Activated CD4-positive, alpha-beta T cell treated with anti-CD3 and anti-CD28 coated beads, Interleukin-2, amount 10 ng/mL, durations not matched to agents 24 days and 14 days (primary cell): ENCODE data around the gene SLC17A9. TPM values are rescaled to one million over a fixed set of nuclear protein-coding genes. Genes with fewer than 3 reads are reported as not detected.

Experiments used
- DNase-seq: peaks from one replicate; pipeline ENCODE4 v3.0.0; 2022
- H3K27ac Mint-ChIP-seq: one replicate; pipeline ENCODE4 v1.8.0; 2022; ENCODE audit warnings: mild to moderate bottlenecking, mixed read lengths
- H3K27me3 Mint-ChIP-seq: one replicate; pipeline ENCODE4 v1.8.0; 2022; ENCODE audit warnings: mixed read lengths
- H3K36me3 Mint-ChIP-seq: one replicate; pipeline ENCODE4 v1.8.0; 2022; ENCODE audit warnings: low read depth, mild to moderate bottlenecking, mixed read lengths
- H3K4me1 Mint-ChIP-seq: one replicate; pipeline ENCODE4 v1.8.0; 2021; ENCODE audit warnings: mixed read lengths
- H3K4me3 Mint-ChIP-seq: one replicate; pipeline ENCODE4 v1.8.0; 2022; ENCODE audit warnings: mild to moderate bottlenecking, moderate library complexity, mixed read lengths
- H3K9me3 Mint-ChIP-seq: one replicate; pipeline ENCODE4 v1.8.0; 2021; ENCODE audit warnings: mixed read lengths
- intact Hi-C: fragments of 100-400 bp; cut with micrococcal nuclease; formaldehyde crosslinking; loops from one replicate; pipeline ENCODE4 v1.15.1; 2023
- total RNA-seq: library from RNA; stranded (reverse); gene quantifications from 2 replicates; pipeline ENCODE4 v1.2.3, GENCODE V29; 2022

Gene SLC17A9
- total RNA-seq, 1 donor from 2014 or later = 13.0 TPM

DNA sequence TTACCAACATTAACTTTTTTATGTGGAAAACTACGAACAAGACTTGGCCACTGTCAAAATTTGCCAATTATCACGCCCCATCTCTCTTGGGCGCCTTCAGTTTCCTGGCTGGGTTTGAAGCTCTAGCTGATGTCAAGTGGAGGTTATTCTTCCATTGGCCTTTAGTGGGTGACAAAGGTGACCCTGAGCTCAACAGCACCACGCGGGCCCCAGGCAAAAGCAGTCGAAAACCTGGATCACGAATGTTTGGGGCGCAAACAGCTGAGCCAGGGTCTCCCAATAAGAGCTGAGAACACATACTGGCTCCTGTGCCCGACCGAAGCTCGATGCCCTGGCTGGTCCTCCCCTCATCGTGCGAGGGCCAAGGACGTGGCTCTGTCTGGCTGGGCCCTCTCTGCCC is 26.8 kb downstream of the SLC17A9 start:
- intact Hi-C loops = no loop called here
- Mint-ChIP-seq H3K36me3 (no peaks in the 10 kb centered on the region), H3K9me3 (no peaks in the 10 kb centered on the region), H3K27ac (no peak overlapping the region), H3K27me3 (peaks cover 46% of the 10 kb centered on the region), H3K4me3 (no peak overlapping the region), H3K4me1 (peaks cover 21% of the 10 kb centered on the region)
- DNase-seq = no peak

DNA sequence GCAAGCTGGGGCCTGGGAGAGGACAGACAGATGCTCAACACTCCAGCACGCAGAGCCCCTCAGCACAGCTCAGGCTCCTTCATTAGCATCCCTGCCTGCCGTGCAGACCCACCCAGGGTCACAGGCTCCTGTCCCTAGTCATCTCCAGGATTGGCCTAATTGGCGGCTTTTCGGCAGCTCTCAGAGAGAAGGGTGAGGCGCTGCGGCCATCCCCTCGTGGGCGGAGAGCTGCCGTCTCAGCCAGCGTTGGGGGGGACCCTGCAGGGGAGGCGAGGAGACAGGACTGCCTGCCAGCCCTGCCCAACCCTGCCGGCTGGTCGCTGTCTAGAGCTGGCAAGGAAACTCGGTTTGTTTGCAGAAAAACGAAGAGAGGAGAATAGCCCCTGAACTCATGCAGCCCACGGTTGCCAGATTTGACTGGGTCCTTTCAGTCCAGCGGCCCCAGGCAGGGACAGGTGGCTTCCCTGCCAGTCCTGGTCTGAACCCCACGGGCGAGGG is 27.4 kb downstream of the SLC17A9 start:
- no peak overlapping the region for H3K27ac Mint-ChIP-seq
- H3K4me1 Mint-ChIP-seq = peaks cover 21% of the 10 kb centered on the region
- no peak for DNase-seq
- intact Hi-C loops = no loop called here
- peaks cover 43% of the 10 kb centered on the region for H3K27me3 Mint-ChIP-seq
- H3K36me3 Mint-ChIP-seq = no peaks in the 10 kb centered on the region
- H3K9me3 Mint-ChIP-seq = no peaks in the 10 kb centered on the region
- no peak overlapping the region for H3K4me3 Mint-ChIP-seq

DNA sequence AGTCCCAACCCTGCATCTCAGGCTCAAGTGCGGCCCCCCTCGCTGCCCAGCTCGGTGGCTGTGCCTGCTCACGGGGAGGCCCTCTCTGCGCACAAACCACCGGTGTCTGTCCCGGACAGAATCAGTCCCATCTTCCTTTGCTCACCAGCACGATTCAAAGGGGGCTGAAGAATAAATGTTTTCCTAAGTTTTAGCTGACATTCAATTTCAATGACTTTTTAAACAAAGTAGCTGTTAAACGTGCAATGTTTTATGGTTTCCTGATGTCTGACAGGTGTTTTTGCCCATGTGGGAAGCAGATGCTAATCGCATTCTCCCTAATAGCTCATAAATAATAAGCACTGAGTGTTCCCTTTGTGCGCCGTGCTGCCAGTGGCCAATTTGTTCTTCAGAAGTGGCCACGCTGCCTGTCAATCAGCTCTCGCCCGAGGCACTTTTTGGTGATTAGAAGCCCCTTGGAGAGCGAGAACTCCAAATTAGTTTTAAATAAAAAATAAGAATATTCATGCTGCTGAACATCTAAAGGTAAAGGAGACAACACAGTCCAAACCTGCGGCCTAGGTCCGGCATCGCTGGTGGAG is 28.0 kb downstream of the SLC17A9 start:
- peaks cover 21% of the 10 kb centered on the region for H3K4me1 Mint-ChIP-seq
- DNase-seq = no peak
- no peaks in the 10 kb centered on the region for H3K36me3 Mint-ChIP-seq
- H3K27ac Mint-ChIP-seq = no peak overlapping the region
- H3K4me3 Mint-ChIP-seq = no peak overlapping the region
- H3K9me3 Mint-ChIP-seq = no peaks in the 10 kb centered on the region
- H3K27me3 Mint-ChIP-seq = peaks cover 42% of the 10 kb centered on the region
- intact Hi-C loops = no loop called here

DNA sequence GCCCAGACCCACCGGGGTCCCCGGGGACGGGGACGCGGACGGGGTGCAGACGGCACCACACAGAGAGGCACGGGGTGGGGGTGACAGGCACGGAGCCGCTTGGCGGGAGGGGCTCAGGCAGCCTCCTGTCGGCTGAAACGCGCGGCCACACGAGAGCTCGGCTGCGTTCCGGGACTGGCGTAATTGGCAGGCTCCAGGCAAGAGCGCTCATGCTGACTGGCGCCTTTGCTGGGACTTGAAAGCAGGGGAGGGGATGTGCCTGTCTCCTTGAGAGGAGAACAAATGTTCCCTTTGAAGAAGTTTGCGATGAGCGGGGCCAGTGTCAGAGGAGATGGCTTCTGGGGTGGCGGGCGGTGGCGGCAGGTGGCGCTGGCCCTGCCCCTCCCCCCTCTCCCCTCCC is 28.5 kb downstream of the SLC17A9 start:
- H3K9me3 Mint-ChIP-seq = no peaks in the 10 kb centered on the region
- intact Hi-C loops = no loop called here
- no peak overlapping the region for H3K27ac Mint-ChIP-seq
- H3K4me3 Mint-ChIP-seq = no peak overlapping the region
- peaks cover 21% of the 10 kb centered on the region for H3K4me1 Mint-ChIP-seq
- peak; percentile 82 for DNase-seq
- peaks cover 42% of the 10 kb centered on the region for H3K27me3 Mint-ChIP-seq
- H3K36me3 Mint-ChIP-seq = no peaks in the 10 kb centered on the region

DNA sequence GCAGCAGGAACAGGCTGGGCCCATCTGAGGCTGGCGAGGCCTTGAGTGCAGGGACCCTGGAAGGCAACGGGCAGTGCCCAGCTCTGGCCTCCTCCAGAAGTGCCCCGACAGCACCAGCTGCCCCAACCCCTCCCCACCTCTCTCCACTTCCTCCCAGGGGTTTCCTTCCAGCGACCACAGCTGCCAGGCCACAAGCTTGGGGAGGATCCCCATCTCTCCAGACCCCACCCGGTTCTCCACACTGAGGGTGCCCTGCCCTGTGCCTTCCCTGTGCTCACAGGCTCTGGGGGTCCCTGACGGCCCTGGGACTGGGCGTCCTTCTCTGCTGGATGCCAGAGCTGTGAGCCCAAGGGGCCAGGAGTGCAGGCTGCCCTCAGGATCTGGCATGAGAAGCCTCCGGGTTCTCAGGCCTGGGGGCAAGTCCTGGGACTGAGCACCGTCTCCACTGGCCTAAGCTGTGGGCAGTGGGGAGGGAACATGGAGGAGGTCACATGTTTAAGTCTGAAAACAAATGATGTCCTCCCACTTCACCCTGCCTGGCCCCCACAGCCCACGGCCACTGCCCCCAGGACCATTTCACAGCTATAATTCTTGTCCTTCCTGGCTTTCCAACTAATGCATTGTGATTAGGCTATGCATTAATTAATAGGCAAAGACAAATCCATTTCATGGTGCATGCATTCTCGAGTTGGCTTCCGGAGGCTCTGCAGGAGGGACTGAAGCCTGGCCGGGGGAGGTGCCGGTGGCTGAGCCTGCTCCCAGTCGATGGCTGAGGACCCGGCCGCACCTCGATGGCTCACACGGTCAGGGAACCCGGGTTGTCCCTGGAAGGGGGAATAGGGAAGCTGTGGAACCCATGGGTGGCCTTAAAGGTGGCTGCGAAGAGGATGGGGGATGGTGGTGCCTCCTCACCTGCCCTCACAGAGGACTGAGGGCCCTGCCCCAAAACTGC is 29.9 kb downstream of the SLC17A9 start:
- H3K4me1 Mint-ChIP-seq = peaks cover 18% of the 10 kb centered on the region
- no peak overlapping the region for H3K27ac Mint-ChIP-seq
- no peaks in the 10 kb centered on the region for H3K9me3 Mint-ChIP-seq

DNA sequence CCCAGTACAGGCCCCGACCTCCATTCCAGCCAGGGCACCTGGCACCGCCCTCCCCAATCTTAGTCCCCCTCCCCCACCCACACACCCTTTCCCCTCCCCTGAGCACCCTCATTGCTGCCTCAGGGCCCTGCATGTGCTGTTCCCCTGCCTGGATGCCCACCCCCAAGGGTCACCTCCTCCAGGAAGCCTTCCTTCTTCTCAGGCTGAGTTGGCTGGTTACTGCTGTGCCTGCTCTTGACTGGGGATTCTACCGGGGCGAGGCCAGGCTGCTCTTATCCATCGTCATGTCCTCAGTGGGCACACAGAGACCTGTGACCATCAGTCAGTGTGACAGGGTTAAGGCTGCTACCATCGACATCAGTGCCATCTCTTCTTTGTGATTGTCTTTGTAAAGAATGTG is 30.7 kb downstream of the SLC17A9 start:
- intact Hi-C loops = no loop called here
- H3K27me3 Mint-ChIP-seq = peaks cover 39% of the 10 kb centered on the region

More for the DNA sequence above, 29.9 kb downstream of the SLC17A9 start:
- no peak for DNase-seq
- Mint-ChIP-seq H3K4me3 (peak overlapping the region; percentile 7), H3K36me3 (no peaks in the 10 kb centered on the region), H3K27me3 (peaks cover 39% of the 10 kb centered on the region)
- intact Hi-C loops = no loop called here

GRCh38 chr20:62984666-62985443 is 32.3 kb downstream of the SLC17A9 start:
- H3K9me3 Mint-ChIP-seq = no peaks in the 10 kb centered on the region

More for the DNA sequence above, 30.7 kb downstream of the SLC17A9 start:
- H3K36me3 Mint-ChIP-seq = no peaks in the 10 kb centered on the region
- H3K4me1 Mint-ChIP-seq = peaks cover 11% of the 10 kb centered on the region
- no peak for DNase-seq
- no peak overlapping the region for H3K27ac Mint-ChIP-seq
- H3K9me3 Mint-ChIP-seq = no peaks in the 10 kb centered on the region
- no peak overlapping the region for H3K4me3 Mint-ChIP-seq

DNA sequence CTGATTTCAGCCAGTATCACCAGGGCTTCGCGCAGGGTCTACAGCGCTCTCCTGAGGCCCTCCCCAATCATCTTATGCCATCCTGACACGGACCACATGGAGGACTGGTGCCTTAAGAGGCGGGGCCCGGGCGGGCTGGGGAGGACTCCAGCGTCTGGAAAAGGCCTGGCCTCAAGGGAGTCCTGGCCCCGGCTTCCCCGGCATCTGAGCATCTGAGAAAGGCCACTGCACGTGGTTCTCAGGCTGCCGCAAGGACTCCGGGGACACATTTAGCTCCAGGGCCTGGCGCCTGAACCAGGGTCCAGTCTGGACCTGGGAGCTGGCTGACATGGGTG is 32.9 kb downstream of the SLC17A9 start:
- no peaks in the 10 kb centered on the region for H3K36me3 Mint-ChIP-seq
- H3K4me3 Mint-ChIP-seq = no peak overlapping the region
- intact Hi-C loops = no loop called here
- peaks cover 24% of the 10 kb centered on the region for H3K27me3 Mint-ChIP-seq
- no peak for DNase-seq
- peaks cover 8% of the 10 kb centered on the region for H3K4me1 Mint-ChIP-seq
- H3K9me3 Mint-ChIP-seq = no peaks in the 10 kb centered on the region
- no peak overlapping the region for H3K27ac Mint-ChIP-seq

More at GRCh38 chr20:62984666-62985443, 32.3 kb downstream of the SLC17A9 start:
- Mint-ChIP-seq H3K4me3 (no peak overlapping the region), H3K27ac (no peak overlapping the region), H3K36me3 (no peaks in the 10 kb centered on the region), H3K27me3 (peaks cover 29% of the 10 kb centered on the region), H3K4me1 (peaks cover 8% of the 10 kb centered on the region)
- intact Hi-C loops = no loop called here
- no peak for DNase-seq

DNA sequence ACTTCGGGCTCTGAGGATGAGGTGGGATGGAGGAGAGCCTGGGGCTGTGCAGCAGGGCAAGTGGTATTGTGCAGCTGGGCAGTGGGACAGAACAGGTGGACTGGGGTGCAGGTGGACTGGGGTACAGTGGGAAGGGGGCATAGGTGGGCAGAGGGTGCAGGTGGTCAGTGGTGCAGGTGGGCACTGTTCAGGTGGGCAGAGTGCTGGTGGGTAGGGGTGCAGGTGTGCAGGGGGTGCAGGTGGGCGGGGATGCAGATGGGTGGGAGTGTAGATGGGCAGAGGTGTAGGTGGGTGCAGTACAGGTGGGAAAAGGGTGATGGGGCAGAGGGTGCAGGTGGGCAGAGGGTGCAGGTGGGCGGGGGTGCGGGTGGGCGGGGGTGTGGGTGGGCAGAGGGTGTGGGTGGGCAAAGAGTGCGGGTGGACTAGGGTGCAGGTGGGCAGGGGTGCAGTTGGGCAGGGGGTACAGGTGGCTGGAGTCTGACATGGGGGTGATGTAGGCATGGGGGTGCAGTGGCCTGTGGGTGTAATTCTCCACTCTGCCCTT is 33.8 kb downstream of the SLC17A9 start:
- no peak for DNase-seq
- Mint-ChIP-seq H3K9me3 (no peaks in the 10 kb centered on the region), H3K27me3 (peaks cover 18% of the 10 kb centered on the region), H3K4me3 (no peak overlapping the region), H3K4me1 (peaks cover 7% of the 10 kb centered on the region), H3K27ac (peak overlapping the region; percentile 25), H3K36me3 (no peaks in the 10 kb centered on the region)
- intact Hi-C loops = no loop called here

DNA sequence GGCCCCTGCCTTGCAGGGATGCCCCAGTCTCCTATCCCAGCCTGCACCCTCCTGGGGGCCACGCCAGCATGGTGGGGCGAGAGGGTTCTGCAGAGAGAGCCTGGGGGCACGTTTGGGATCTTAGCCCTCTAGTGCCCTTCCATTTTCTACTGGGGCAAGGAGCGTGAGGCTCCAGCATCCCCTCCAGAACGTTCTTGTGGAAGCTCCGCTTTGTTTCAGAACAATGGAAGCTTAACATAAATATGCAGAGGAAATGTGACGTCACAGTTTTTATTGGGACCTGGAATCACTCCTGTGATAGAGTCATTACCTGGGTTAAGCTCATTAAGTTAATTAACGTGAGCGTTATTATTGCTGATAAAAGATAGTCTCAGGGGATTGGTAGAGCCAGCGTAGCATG is 34.6 kb downstream of the SLC17A9 start:
- intact Hi-C loops = no loop called here
- DNase-seq = no peak
- no peak overlapping the region for H3K4me3 Mint-ChIP-seq
- H3K9me3 Mint-ChIP-seq = no peaks in the 10 kb centered on the region
- peaks cover 15% of the 10 kb centered on the region for H3K27me3 Mint-ChIP-seq
- H3K36me3 Mint-ChIP-seq = no peaks in the 10 kb centered on the region
- peaks cover 5% of the 10 kb centered on the region for H3K4me1 Mint-ChIP-seq
- no peak overlapping the region for H3K27ac Mint-ChIP-seq

DNA sequence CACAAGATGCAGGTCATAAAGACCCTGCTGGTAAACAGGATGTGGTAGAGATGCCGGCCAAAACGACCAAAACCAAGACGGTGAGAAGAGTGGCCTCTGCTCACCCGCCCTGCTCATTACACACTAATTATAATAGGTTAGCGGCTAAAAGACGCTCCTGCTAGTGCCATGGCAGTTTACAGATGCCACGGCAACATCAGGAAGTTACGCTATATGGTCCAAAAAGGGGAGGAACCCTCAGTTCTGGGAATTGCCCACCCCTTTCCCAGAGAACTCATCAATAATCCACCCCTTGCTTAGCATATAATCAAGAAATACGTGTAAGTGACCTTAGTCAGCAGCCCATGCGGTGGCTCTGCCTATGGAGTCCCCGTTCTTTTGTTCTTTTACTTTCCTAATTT is 36.7 kb downstream of the SLC17A9 start:
- Mint-ChIP-seq H3K4me1 (peaks cover 3% of the 10 kb centered on the region), H3K36me3 (no peaks in the 10 kb centered on the region), H3K9me3 (no peaks in the 10 kb centered on the region), H3K27ac (no peak overlapping the region), H3K4me3 (peak overlapping the region; percentile 73), H3K27me3 (peaks cover 7% of the 10 kb centered on the region)
- intact Hi-C loops = no loop called here
- peak; percentile 69 for DNase-seq

DNA sequence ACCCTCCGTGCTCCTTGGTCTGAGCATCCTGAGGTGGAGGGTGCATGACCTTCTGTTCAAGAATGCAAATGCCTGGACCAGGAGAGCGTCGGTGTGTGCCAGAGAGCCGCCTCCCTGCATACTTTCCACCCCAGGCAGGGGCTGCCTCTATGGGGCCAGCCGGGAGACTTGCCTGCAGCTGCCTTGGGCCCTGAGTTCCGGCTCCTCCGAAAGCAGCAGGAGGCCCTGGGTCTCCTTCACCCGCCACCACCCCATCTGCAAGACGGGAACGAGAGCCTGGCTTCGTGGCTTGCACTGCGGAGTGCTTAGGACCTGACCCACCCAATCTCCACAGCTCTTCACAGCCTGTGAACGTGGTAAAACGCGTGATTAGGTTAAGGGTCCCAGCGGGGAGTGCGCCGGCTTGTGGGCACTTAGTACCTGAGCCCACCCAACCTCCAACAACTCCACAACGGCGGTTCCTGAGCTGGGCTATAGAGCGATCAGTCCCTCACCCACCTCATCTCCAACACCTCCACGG is 37.9 kb downstream of the SLC17A9 start:
- no peak overlapping the region for H3K27ac Mint-ChIP-seq

GRCh38 chr20:62991196-62991807 is 38.8 kb downstream of the SLC17A9 start:
- Mint-ChIP-seq H3K9me3 (no peaks in the 10 kb centered on the region), H3K27me3 (peaks cover 2% of the 10 kb centered on the region), H3K27ac (no peak overlapping the region), H3K4me3 (no peak overlapping the region), H3K4me1 (no peaks in the 10 kb centered on the region), H3K36me3 (no peaks in the 10 kb centered on the region)
- no peak for DNase-seq
- intact Hi-C loops = no loop called here

More for the DNA sequence above, 37.9 kb downstream of the SLC17A9 start:
- peaks cover 5% of the 10 kb centered on the region for H3K27me3 Mint-ChIP-seq
- intact Hi-C loops = no loop called here
- no peaks in the 10 kb centered on the region for H3K36me3 Mint-ChIP-seq
- no peak overlapping the region for H3K4me3 Mint-ChIP-seq
- peaks cover 3% of the 10 kb centered on the region for H3K4me1 Mint-ChIP-seq
- no peak for DNase-seq
- no peaks in the 10 kb centered on the region for H3K9me3 Mint-ChIP-seq
